GM12878 (cell line): ENCODE results near the gene EPB41L4B. TPM values are rescaled to one million over a fixed set of nuclear protein-coding genes. Genes with fewer than 3 reads are reported as not detected.

ENCODE experiments used
- ATAC-seq: fragments of 200-7000 bp; cut with Tn5 transposase; 3 replicates; pipeline ENCODE4 v1.9.1; 2020; ENCODE audit warnings: mild to moderate bottlenecking, moderate library complexity
- BruUV-seq: library from RNA; stranded (reverse); fragments of 400-500 nt; replicated peaks from 2 replicates; lab custom pipeline; 2021; lab: Mats Ljungman, UMichigan
- CTCF ChIA-PET: fragments of 300-600 bp; sonication (Branson Sonifier 250); formaldehyde crosslinking; extraction: SDS; loops from one replicate; lab custom pipeline; 2021; ENCODE audit warnings: inconsistent platforms; lab: Yijun Ruan, JAX
- POLR2A ChIA-PET: fragments of 350-600 bp; formaldehyde crosslinking; extraction: SDS; loops from one replicate; lab custom pipeline; 2021; ENCODE audit warnings: inconsistent platforms; lab: Charles Lee
- RAD21 ChIA-PET: fragments of 300-600 bp; sonication (Branson Sonifier 250); formaldehyde crosslinking; loops from one replicate; lab custom pipeline; 2023; ENCODE audit warnings: antibody characterized with exemption; ENCODE audit not compliant: unreplicated experiment; lab: Charles Lee
- SMC1A ChIA-PET: fragments of 300-600 bp; sonication (Branson Sonifier 250); formaldehyde crosslinking; loops from one replicate; lab custom pipeline; 2023; ENCODE audit not compliant: unreplicated experiment, uncharacterized antibody; lab: Charles Lee
- DNase-seq: peaks from one replicate; pipeline ENCODE4 v3.0.0-alpha.2; 2011; ENCODE audit warnings: low read depth, low spot score
- FAIRE-seq: peaks from 3 replicates; lab custom pipeline; 2011; peaks lifted over from hg19 to GRCh38; lab: Jason Lieb, UNC
- H2AFZ ChIP-seq: 2 replicates; pipeline ENCODE4 v1.6.0; 2011; ENCODE audit warnings: low read depth, low read length, control low read depth; ENCODE audit not compliant: control insufficient read depth
- H3K27ac ChIP-seq: 2 replicates; pipeline ENCODE4 v1.5.1; 2011; ENCODE audit warnings: control low read depth; ENCODE audit not compliant: control insufficient read depth, insufficient read depth
- H3K27me3 ChIP-seq, 2 experiments: replicated peaks in 1 of 2; 2 replicates each; pipeline versions ENCODE4 v1.6.0 to v1.6.1; 2011; ENCODE audit warnings: low read length in 1 of 2; ENCODE audit not compliant: control insufficient read depth in 2 of 2, insufficient read depth in 2 of 2
- H3K36me3 ChIP-seq, 2 experiments: 2 replicates each; pipeline ENCODE4 v1.5.1; 2011; ENCODE audit warnings: low read length in 1 of 2; ENCODE audit not compliant: control insufficient read depth in 2 of 2, insufficient read depth in 2 of 2
- H3K4me1 ChIP-seq: 2 replicates; pipeline ENCODE4 v1.6.1; 2011; ENCODE audit warnings: mild to moderate bottlenecking, low read length, moderate library complexity, mixed read lengths; ENCODE audit not compliant: control insufficient read depth, insufficient read depth
- H3K4me2 ChIP-seq: 2 replicates; pipeline ENCODE4 v1.6.0; 2011; ENCODE audit warnings: control low read depth; ENCODE audit not compliant: control insufficient read depth, insufficient read depth
- H3K4me3 ChIP-seq: fragments of 200-600 bp; sonication (generic); 2 replicates; pipeline ENCODE4 v1.5.1; 2016
- H3K79me2 ChIP-seq: 2 replicates; pipeline ENCODE4 v1.6.0; 2011; ENCODE audit warnings: low read length; ENCODE audit not compliant: control insufficient read depth, insufficient read depth
- H3K9ac ChIP-seq: 2 replicates; pipeline ENCODE4 v1.8.0; 2011; ENCODE audit warnings: low read length, control low read depth, mixed read lengths; ENCODE audit not compliant: control insufficient read depth, insufficient read depth
- H3K9me3 ChIP-seq: replicated peaks from 3 replicates; pipeline ENCODE4 v1.5.1; 2011; ENCODE audit warnings: mild to moderate bottlenecking, low read length; ENCODE audit not compliant: control insufficient read depth, insufficient read depth
- H4K20me1 ChIP-seq: 2 replicates; pipeline ENCODE4 v1.6.0; 2011; ENCODE audit not compliant: control insufficient read depth, insufficient read depth
- CREB1 ChIP-seq: IDR thresholded peaks from 2 replicates; pipeline ENCODE4 v1.6.1; 2012; ENCODE audit warnings: low read depth, mild to moderate bottlenecking, inconsistent platforms
- FOXK2 ChIP-seq: fragments of 450-650 bp; IDR thresholded peaks from 2 replicates; pipeline ENCODE4 v1.6.1; 2017; ENCODE audit warnings: mild to moderate bottlenecking, moderate library complexity
- HDAC6 ChIP-seq: fragments of 200-600 bp; sonication (generic); IDR thresholded peaks from one replicate; pipeline ENCODE4 v1.8.0; 2017; ENCODE audit warnings: antibody characterized with exemption; ENCODE audit not compliant: unreplicated experiment
- KAT2A ChIP-seq: conservative IDR thresholded peaks from 2 replicates; pipeline ENCODE4 v1.6.1; 2011; ENCODE audit warnings: low read depth, low read length; ENCODE audit not compliant: control insufficient read depth
- LARP7 ChIP-seq: fragments of 450-650 bp; IDR thresholded peaks from 2 replicates; pipeline ENCODE4 v1.6.1; 2017; ENCODE audit warnings: mild to moderate bottlenecking
- MYB ChIP-seq: fragments of 150-350 bp; IDR thresholded peaks from 2 replicates; pipeline ENCODE4 v1.6.1; 2014; ENCODE audit warnings: mild to moderate bottlenecking, low read depth, low read length, borderline replicate concordance
- NBN ChIP-seq: fragments of 450-650 bp; IDR thresholded peaks from 2 replicates; pipeline ENCODE4 v1.6.1; 2016
- NFYB ChIP-seq: IDR thresholded peaks from 2 replicates; pipeline ENCODE4 v1.6.1; 2011; ENCODE audit warnings: low read depth, mild to moderate bottlenecking, low read length, improper control_type of control experiment, moderate library complexity; ENCODE audit not compliant: insufficient read depth
- NR2F1 ChIP-seq: fragments of 450-650 bp; conservative IDR thresholded peaks from 2 replicates; pipeline ENCODE4 v1.6.1; 2017; ENCODE audit warnings: mild to moderate bottlenecking
- POLR2AphosphoS5 ChIP-seq: IDR thresholded peaks from 2 replicates; pipeline ENCODE4 v1.6.1; 2011; ENCODE audit warnings: mild to moderate bottlenecking, low read length, inconsistent platforms
- RB1 ChIP-seq: fragments of 450-650 bp; formaldehyde crosslinking; IDR thresholded peaks from 2 replicates; pipeline ENCODE4 v1.6.1; 2017; ENCODE audit warnings: mild to moderate bottlenecking, borderline replicate concordance
- RCOR1 ChIP-seq: conservative IDR thresholded peaks from 2 replicates; pipeline ENCODE4 v1.6.1; 2012; ENCODE audit warnings: low read depth, low read length, improper control_type of control experiment
- RUNX3 ChIP-seq: IDR thresholded peaks from 2 replicates; pipeline ENCODE4 v1.6.1; 2012; ENCODE audit warnings: low read length, inconsistent platforms
- SIX5 ChIP-seq: IDR thresholded peaks from 2 replicates; pipeline ENCODE4 v1.6.1; 2011; ENCODE audit warnings: mild to moderate bottlenecking, low read depth, low read length, moderate library complexity; ENCODE audit not compliant: severe bottlenecking
- SMAD5 ChIP-seq: IDR thresholded peaks from 2 replicates; pipeline ENCODE4 v1.6.1; 2016; ENCODE audit warnings: antibody characterized with exemption, low read depth
- SREBF2 ChIP-seq: IDR thresholded peaks from 2 replicates; pipeline ENCODE4 v1.6.1; 2012; ENCODE audit warnings: mild to moderate bottlenecking, low read length
- SUPT20H ChIP-seq: IDR thresholded peaks from 2 replicates; pipeline ENCODE4 v1.6.1; 2011; ENCODE audit warnings: low read depth, mild to moderate bottlenecking, low read length, moderate library complexity, borderline replicate concordance; ENCODE audit not compliant: control insufficient read depth
- TBL1XR1 ChIP-seq: IDR thresholded peaks from 2 replicates; pipeline ENCODE4 v1.6.1; 2012; ENCODE audit warnings: low read depth, low read length, improper control_type of control experiment
- TCF3 ChIP-seq: IDR thresholded peaks from 2 replicates; pipeline ENCODE4 v1.6.1; 2012; ENCODE audit warnings: low read depth, mild to moderate bottlenecking, low read length, borderline replicate concordance; ENCODE audit not compliant: insufficient read depth
- ZNF207 ChIP-seq: fragments of 450-650 bp; IDR thresholded peaks from 2 replicates; pipeline ENCODE4 v1.6.1; 2014; ENCODE audit warnings: antibody characterized with exemption, mild to moderate bottlenecking, borderline replicate concordance
- WGBS: methylation state at CpG from one replicate; pipeline ENCODE4 v1.1.6; 2016; ENCODE audit warnings: low lambda C conversion rate; ENCODE audit not compliant: insufficient replicate concordance, insufficient coverage; ENCODE audit errors: missing lambda C conversion rate; 5-methylcytosine and 5-hydroxymethylcytosine counted together
- in situ Hi-C: fragments of 300-500 bp; cut with MboI; formaldehyde crosslinking; loops from 9 replicates; pipeline ENCODE4 v1.14.3; 2018; ENCODE audit warnings: mixed read lengths
- intact Hi-C: fragments of 100-400 bp; cut with micrococcal nuclease; formaldehyde crosslinking; loops from one replicate; pipeline ENCODE4 v1.14.2; 2022; ENCODE audit not compliant: unreplicated experiment
- polyA plus RNA-seq, 11 experiments: library from polyadenylated mRNA; depleted of rRNA in 4 of 11; unstranded in 6 of 11; stranded (reverse) in 5 of 11; fragments of >200 nt; fragmentation: Nextera tagmentation in 4 of 11; fragmentation: Illumina TruSeq in 1 of 11; extraction: Ambion mirVana in 4 of 11; extraction: Trizol in 1 of 11; gene quantifications; 1 replicate in 1 of 11; 2 replicates in 10 of 11; pipeline versions ENCODE4 v1.2.1 to v1.2.3, GENCODE V29; 2011 to 2016; ENCODE audit warnings: inconsistent platforms in 2 of 11, missing spikeins in 2 of 11, low read depth in 1 of 11
- total RNA-seq, 4 experiments: library from RNA; depleted of rRNA in 3 of 4; stranded (reverse); fragments of >200 nt in 3 of 4; fragmentation: Illumina TruSeq in 1 of 4; extraction: Trizol in 1 of 4; gene quantifications; 2 replicates each; pipeline versions ENCODE4 v1.2.1 to v1.2.3, GENCODE V29; 2013 to 2021
- TF ChIP-seq, protein P1 (sequence below): fragments of 450-650 bp; IDR thresholded peaks from 2 replicates; pipeline ENCODE4 v1.6.1; 2017; ENCODE audit warnings: mild to moderate bottlenecking, moderate library complexity

The EPB41L4B gene
- total and polyA plus RNA-seq, 10 of the 15 experiments (the other 5 are each of a cell fraction or from before 2014, with no cell fraction given): 0.04 to 0.75 (median 0.13) TPM; not detected in 1

DNA sequence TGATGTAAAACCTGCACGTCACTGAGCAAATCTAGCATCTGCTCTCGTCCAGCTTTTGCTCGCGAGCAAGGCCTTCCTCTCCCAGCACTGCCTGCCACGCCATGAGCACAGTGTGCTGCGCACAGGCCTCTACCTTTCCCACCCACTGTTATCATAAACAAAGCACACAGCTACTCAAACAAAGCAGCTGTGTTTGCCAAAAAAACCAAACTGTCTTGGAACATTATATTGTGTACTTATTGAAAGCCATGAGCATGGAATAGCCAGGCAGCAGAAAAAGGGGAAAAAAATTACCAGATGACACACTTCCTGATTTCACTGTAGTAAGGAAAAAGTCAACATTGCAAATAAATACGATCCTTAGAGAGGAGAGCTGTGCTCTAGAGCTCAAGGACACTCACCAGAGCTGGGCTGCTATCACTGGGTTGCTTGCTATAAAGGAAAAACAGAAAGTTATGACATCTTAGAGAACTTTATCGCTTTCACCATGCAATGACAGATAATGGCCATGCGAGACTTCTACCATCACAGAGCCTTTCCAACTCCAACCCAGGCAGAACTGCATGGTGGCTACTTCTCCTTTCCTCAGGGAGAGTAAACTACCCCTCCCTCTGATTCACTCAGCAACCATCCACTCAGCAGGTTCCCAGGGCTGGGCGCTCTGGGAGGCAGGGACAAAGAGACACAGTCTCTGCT is 69.6 kb downstream of the EPB41L4B start:
- CTCF ChIA-PET: interaction anchor here (2.2 kb wide), 1 partner anchor 160 kb away, joined by 4 read pairs; no protein-coding TSS in a partner anchor
- no peak for FAIRE-seq

DNA sequence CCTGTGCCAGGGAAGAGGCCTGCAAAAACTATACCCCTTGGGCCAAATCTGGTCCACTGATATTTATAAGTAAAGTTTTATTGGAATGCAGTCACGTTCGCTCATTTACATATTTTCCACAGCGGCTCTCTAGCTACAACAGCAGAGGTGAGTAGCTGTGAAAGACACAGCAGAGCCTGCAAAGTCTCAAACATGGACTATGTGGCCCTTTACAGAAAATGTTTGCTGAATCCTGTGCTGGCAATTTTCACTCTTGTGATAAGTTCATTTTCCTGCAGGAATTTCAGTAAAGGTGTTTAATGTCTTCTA is 70.1 kb downstream of the EPB41L4B start:
- in situ Hi-C loops (no loop called here), intact Hi-C loops (no loop called here)
- DNase-seq (no peak), ATAC-seq (no peak), FAIRE-seq (no peak)
- ChIA-PET CTCF (interaction anchor here (1.2 to 2.2 kb wide), 2 partner anchors 21 to 160 kb away, joined by 4 read pairs; no protein-coding TSS in a partner anchor), RAD21 (no interaction called here), POLR2A (no interaction called here), SMC1A (no interaction called here)
- H3K9ac ChIP-seq: no peak overlapping the region
- BruUV-seq: no TSS peak
- H3K27me3 ChIP-seq: no peaks in the 10 kb centered on the region; a peak in 1 of 4 replicates
- no peak for TF ChIP-seq RUNX3
- TF ChIP-seq, protein P1, sequence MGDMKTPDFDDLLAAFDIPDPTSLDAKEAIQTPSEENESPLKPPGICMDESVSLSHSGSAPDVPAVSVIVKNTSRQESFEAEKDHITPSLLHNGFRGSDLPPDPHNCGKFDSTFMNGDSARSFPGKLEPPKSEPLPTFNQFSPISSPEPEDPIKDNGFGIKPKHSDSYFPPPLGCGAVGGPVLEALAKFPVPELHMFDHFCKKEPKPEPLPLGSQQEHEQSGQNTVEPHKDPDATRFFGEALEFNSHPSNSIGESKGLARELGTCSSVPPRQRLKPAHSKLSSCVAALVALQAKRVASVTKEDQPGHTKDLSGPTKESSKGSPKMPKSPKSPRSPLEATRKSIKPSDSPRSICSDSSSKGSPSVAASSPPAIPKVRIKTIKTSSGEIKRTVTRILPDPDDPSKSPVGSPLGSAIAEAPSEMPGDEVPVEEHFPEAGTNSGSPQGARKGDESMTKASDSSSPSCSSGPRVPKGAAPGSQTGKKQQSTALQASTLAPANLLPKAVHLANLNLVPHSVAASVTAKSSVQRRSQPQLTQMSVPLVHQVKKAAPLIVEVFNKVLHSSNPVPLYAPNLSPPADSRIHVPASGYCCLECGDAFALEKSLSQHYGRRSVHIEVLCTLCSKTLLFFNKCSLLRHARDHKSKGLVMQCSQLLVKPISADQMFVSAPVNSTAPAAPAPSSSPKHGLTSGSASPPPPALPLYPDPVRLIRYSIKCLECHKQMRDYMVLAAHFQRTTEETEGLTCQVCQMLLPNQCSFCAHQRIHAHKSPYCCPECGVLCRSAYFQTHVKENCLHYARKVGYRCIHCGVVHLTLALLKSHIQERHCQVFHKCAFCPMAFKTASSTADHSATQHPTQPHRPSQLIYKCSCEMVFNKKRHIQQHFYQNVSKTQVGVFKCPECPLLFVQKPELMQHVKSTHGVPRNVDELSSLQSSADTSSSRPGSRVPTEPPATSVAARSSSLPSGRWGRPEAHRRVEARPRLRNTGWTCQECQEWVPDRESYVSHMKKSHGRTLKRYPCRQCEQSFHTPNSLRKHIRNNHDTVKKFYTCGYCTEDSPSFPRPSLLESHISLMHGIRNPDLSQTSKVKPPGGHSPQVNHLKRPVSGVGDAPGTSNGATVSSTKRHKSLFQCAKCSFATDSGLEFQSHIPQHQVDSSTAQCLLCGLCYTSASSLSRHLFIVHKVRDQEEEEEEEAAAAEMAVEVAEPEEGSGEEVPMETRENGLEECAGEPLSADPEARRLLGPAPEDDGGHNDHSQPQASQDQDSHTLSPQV: no peak
- TF ChIP-seq SMAD5: no peak
- TF ChIP-seq MYB: no peak
- TF ChIP-seq SREBF2: no peak
- no peak for TF ChIP-seq TCF3
- no peak for TF ChIP-seq CREB1
- no peak for TF ChIP-seq RB1
- TF ChIP-seq RCOR1: no peak
- no peak for TF ChIP-seq KAT2A
- whole genome bisulfite sequencing: 13% methylated on average over 3 of the region's 3 CpGs
- no peak overlapping the region for H3K4me2 ChIP-seq
- no peak overlapping the region for H3K4me3 ChIP-seq
- no peaks in the 10 kb centered on the region for H3K79me2 ChIP-seq
- no peaks in the 10 kb centered on the region for H3K36me3 ChIP-seq
- no peak overlapping the region for H3K27ac ChIP-seq
- no peaks in the 10 kb centered on the region for H3K9me3 ChIP-seq
- no peaks in the 10 kb centered on the region for H4K20me1 ChIP-seq
- no peaks in the 10 kb centered on the region for H3K4me1 ChIP-seq
- H2AFZ ChIP-seq: no peak overlapping the region

More for the DNA sequence above, 69.6 kb downstream of the EPB41L4B start:
- H3K79me2 ChIP-seq: no peaks in the 10 kb centered on the region
- H3K9ac ChIP-seq: no peak overlapping the region
- H2AFZ ChIP-seq: no peak overlapping the region
- no peaks in the 10 kb centered on the region for H3K36me3 ChIP-seq
- H3K9me3 ChIP-seq: no peaks in the 10 kb centered on the region
- no TSS peak for BruUV-seq
- no peaks in the 10 kb centered on the region for H4K20me1 ChIP-seq
- WGBS: 70% methylated on average over 10 of the region's 10 CpGs
- POLR2A ChIA-PET: no interaction called here
- H3K27ac ChIP-seq: no peak overlapping the region
- intact Hi-C loops: no loop called here
- no peak overlapping the region for H3K4me2 ChIP-seq
- ATAC-seq: no peak
- TF ChIP-seq LARP7 (no peak), NR2F1 (no peak), POLR2AphosphoS5 (no peak), NFYB (no peak), NBN (no peak), SIX5 (no peak), FOXK2 (no peak), SUPT20H (no peak), HDAC6 (no peak), ZNF207 (no peak), TBL1XR1 (no peak)
- TF ChIP-seq, all 136 proteins: peak for 0
- Histone ChIP-seq H3K4me3 (no peak overlapping the region), H3K27me3 (no peaks in the 10 kb centered on the region; a peak in 1 of 4 replicates), H3K4me1 (no peaks in the 10 kb centered on the region)
- ChIA-PET RAD21 (no interaction called here), SMC1A (interaction anchor here (1.3 kb wide), 1 partner anchor 159 kb away, joined by 3 read pairs; no protein-coding TSS in a partner anchor)
- DNase-seq: no peak
- in situ Hi-C loops: no loop called here
